Neural cell (in vitro differentiated cells): Measurements from ENCODE around the gene IQCK. TPM values are rescaled to one million over a fixed set of nuclear protein-coding genes. Genes with fewer than 3 reads are reported as not detected.
"Not testable (repeated sequence)": the region's sequence is repeated elsewhere in the genome, so short reads cannot be mapped to it uniquely, and the experiment has no call there.

Source experiments
- H2AFZ ChIP-seq: fragments of 200-600, 300-800 bp; sonication (generic), shearing (Covaris generic); 2 replicates; pipeline ENCODE4 v1.6.0; 2014; ENCODE audit warnings: low read depth, mild to moderate bottlenecking, antibody characterized with exemption, low read length, moderate library complexity
- H3F3A ChIP-seq: fragments of 200-600 bp; shearing (Covaris generic); 2 replicates; pipeline ENCODE4 v1.6.1; 2016; ENCODE audit warnings: mild to moderate bottlenecking, moderate library complexity, mixed read lengths, antibody characterized with exemption, low read length; ENCODE audit not compliant: insufficient read depth, poor library complexity, severe bottlenecking
- H3K27ac ChIP-seq: fragments of 200-600, 300-800 bp; sonication (generic), shearing (Covaris generic); 2 replicates; pipeline ENCODE4 v1.5.1; 2014; ENCODE audit warnings: mild to moderate bottlenecking, low read length, moderate library complexity
- H3K27me3 ChIP-seq: fragments of 300-800, 200-600 bp; sonication (generic), shearing (Covaris generic); 2 replicates; pipeline ENCODE4 v1.6.0; 2014; ENCODE audit warnings: mild to moderate bottlenecking, low read depth, low read length, moderate library complexity; ENCODE audit not compliant: insufficient read depth
- H3K36me3 ChIP-seq: fragments of 300-800, 200-600 bp; sonication (generic), shearing (Covaris generic); 2 replicates; pipeline ENCODE4 v1.5.1; 2014; ENCODE audit warnings: mild to moderate bottlenecking, antibody characterized with exemption, low read length, moderate library complexity; ENCODE audit not compliant: insufficient read depth
- H3K4me2 ChIP-seq: fragments of 300-800, 200-600 bp; sonication (generic), shearing (Covaris generic); 2 replicates; pipeline ENCODE4 v1.6.0; 2014; ENCODE audit warnings: mild to moderate bottlenecking, low read length
- H3K4me3 ChIP-seq: fragments of 300-800, 200-600 bp; sonication (generic), shearing (Covaris generic); 2 replicates; pipeline ENCODE4 v1.5.1; 2014; ENCODE audit warnings: mild to moderate bottlenecking, low read length, moderate library complexity
- H3K79me2 ChIP-seq: fragments of 200-600 bp; shearing (Covaris generic); replicated peaks from 2 replicates; pipeline ENCODE4 v1.6.0; 2014; ENCODE audit warnings: mild to moderate bottlenecking, low read length, moderate library complexity; ENCODE audit not compliant: insufficient read depth
- H3K9ac ChIP-seq: fragments of 300-800, 200-600 bp; sonication (generic), shearing (Covaris generic); 2 replicates; pipeline ENCODE4 v1.6.1; 2016; ENCODE audit warnings: mild to moderate bottlenecking, low read length, mixed read lengths
- H3K9me2 ChIP-seq: fragments of 200-600 bp; shearing (Covaris generic); 2 replicates; pipeline ENCODE4 v1.6.1; 2016; ENCODE audit warnings: mild to moderate bottlenecking, low read length, mixed read lengths; ENCODE audit not compliant: insufficient read depth
- H3K9me3 ChIP-seq: fragments of 200-600, 300-800 bp; sonication (generic), shearing (Covaris generic); 2 replicates; pipeline ENCODE4 v1.6.1; 2016; ENCODE audit warnings: mild to moderate bottlenecking, mixed run types, low read length, moderate library complexity, mixed read lengths
- H4K20me1 ChIP-seq: fragments of 200-600 bp; shearing (Covaris generic); 2 replicates; pipeline ENCODE4 v1.6.1; 2016; ENCODE audit warnings: mild to moderate bottlenecking, mixed run types; ENCODE audit not compliant: insufficient read depth
- CTCF ChIP-seq: fragments of 450-650 bp; IDR thresholded peaks from 2 replicates; pipeline ENCODE4 v1.5.1; 2014; ENCODE audit warnings: antibody characterized with exemption, mild to moderate bottlenecking, moderate library complexity; ENCODE audit not compliant: poor library complexity, severe bottlenecking
- EP300 ChIP-seq: fragments of 450-650 bp; conservative IDR thresholded peaks from 2 replicates; pipeline ENCODE4 v1.6.1; 2014; ENCODE audit warnings: antibody characterized with exemption, mild to moderate bottlenecking, moderate library complexity; ENCODE audit not compliant: poor library complexity, severe bottlenecking
- EZH2 ChIP-seq: fragments of 200-600, 300-800 bp; shearing (Covaris generic), sonication (generic); IDR thresholded peaks from 2 replicates; pipeline ENCODE4 v1.6.1; 2014; ENCODE audit warnings: antibody characterized with exemption, low read length, borderline replicate concordance, mild to moderate bottlenecking; ENCODE audit not compliant: insufficient read depth, poor library complexity, severe bottlenecking
- MXI1 ChIP-seq: fragments of 450-650 bp; conservative IDR thresholded peaks from 2 replicates; pipeline ENCODE4 v1.6.1; 2014; ENCODE audit warnings: antibody characterized with exemption, mild to moderate bottlenecking; ENCODE audit not compliant: poor library complexity, severe bottlenecking
- POLR2AphosphoS5 ChIP-seq: IDR thresholded peaks from 2 replicates; pipeline ENCODE4 v1.6.1; 2012
- REST ChIP-seq: IDR thresholded peaks from 2 replicates; pipeline ENCODE4 v1.6.1; 2012; ENCODE audit warnings: borderline replicate concordance
- SMC3 ChIP-seq: fragments of 450-650 bp; conservative IDR thresholded peaks from 2 replicates; pipeline ENCODE4 v1.6.1; 2014; ENCODE audit warnings: antibody characterized with exemption, mild to moderate bottlenecking, moderate library complexity; ENCODE audit not compliant: poor library complexity
- TAF1 ChIP-seq: IDR thresholded peaks from 2 replicates; pipeline ENCODE4 v1.6.1; 2012; ENCODE audit warnings: low read depth
- polyA plus RNA-seq: library from polyadenylated mRNA; depleted of rRNA; stranded (reverse); fragments of >200 nt; gene quantifications from 2 replicates; pipeline ENCODE4 v1.2.3, GENCODE V29; 2014

Gene IQCK
- polyA plus RNA-seq, 1 donor from 2014 or later: 10.2 TPM

- H3K9me3 ChIP-seq: no peaks in the 10 kb centered on the region
- no peak overlapping the region for H2AFZ ChIP-seq
- H4K20me1 ChIP-seq: no peaks in the 10 kb centered on the region
- H3K4me2 ChIP-seq: no peak overlapping the region
- TF ChIP-seq TAF1 (no peak), POLR2AphosphoS5 (no peak), EP300 (no peak), EZH2 (no peak), REST (no peak), SMC3 (no peak)
- H3F3A ChIP-seq: no peaks in the 10 kb centered on the region
- no peaks in the 10 kb centered on the region for H3K79me2 ChIP-seq
- H3K36me3 ChIP-seq: peaks cover 8% of the 10 kb centered on the region
- H3K27ac ChIP-seq: no peak overlapping the region
- H3K9me2 ChIP-seq: no peaks in the 10 kb centered on the region
- no peaks in the 10 kb centered on the region for H3K27me3 ChIP-seq
- no peak overlapping the region for H3K4me3 ChIP-seq
- no peak overlapping the region for H3K9ac ChIP-seq
These were observed 39.3 kb upstream of the IQCK start for GRCh38 chr16:19678804-19679203.

GRCh38 chr16:19679281-19679680 lies 38.8 kb upstream of the IQCK start:
- H3K4me3 ChIP-seq, H3K4me2 ChIP-seq, H3K9me3 ChIP-seq, H3K27ac ChIP-seq, H4K20me1 ChIP-seq, H3K9ac ChIP-seq, H2AFZ ChIP-seq, H3K9me2 ChIP-seq, H3K79me2 ChIP-seq, H3F3A ChIP-seq, H3K27me3 ChIP-seq: not testable (repeated sequence)
- H3K36me3 ChIP-seq: peaks cover 13% of the 10 kb centered on the region

- Histone ChIP-seq H3K4me2 (no peak overlapping the region), H3K79me2 (no peaks in the 10 kb centered on the region), H3F3A (no peaks in the 10 kb centered on the region), H3K9me3 (no peaks in the 10 kb centered on the region), H3K27ac (no peak overlapping the region), H3K27me3 (no peaks in the 10 kb centered on the region), H3K36me3 (peaks cover 20% of the 10 kb centered on the region), H3K9ac (no peak overlapping the region), H2AFZ (no peak overlapping the region), H3K4me3 (no peak overlapping the region), H3K9me2 (no peaks in the 10 kb centered on the region), H4K20me1 (no peaks in the 10 kb centered on the region)
- TF ChIP-seq REST (no peak), MXI1 (no peak), EZH2 (no peak), TAF1 (no peak), SMC3 (no peak), CTCF (no peak), EP300 (no peak), POLR2AphosphoS5 (no peak)
These were observed 37.2 kb upstream of the IQCK start for GRCh38 chr16:19680881-19681340.
